ENCODE results near the gene XDH.
A peak's percentile ranks its signal among the peaks of the same experiment; 100 is the strongest.

GRCh38 chr2:31354837-31355236 is 59.7 kb downstream of the XDH start:
- TF ChIP-seq, protein P1, sequence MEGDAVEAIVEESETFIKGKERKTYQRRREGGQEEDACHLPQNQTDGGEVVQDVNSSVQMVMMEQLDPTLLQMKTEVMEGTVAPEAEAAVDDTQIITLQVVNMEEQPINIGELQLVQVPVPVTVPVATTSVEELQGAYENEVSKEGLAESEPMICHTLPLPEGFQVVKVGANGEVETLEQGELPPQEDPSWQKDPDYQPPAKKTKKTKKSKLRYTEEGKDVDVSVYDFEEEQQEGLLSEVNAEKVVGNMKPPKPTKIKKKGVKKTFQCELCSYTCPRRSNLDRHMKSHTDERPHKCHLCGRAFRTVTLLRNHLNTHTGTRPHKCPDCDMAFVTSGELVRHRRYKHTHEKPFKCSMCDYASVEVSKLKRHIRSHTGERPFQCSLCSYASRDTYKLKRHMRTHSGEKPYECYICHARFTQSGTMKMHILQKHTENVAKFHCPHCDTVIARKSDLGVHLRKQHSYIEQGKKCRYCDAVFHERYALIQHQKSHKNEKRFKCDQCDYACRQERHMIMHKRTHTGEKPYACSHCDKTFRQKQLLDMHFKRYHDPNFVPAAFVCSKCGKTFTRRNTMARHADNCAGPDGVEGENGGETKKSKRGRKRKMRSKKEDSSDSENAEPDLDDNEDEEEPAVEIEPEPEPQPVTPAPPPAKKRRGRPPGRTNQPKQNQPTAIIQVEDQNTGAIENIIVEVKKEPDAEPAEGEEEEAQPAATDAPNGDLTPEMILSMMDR (conservative IDR thresholded peaks at IDR 0.05) = peak; percentile 62
- no peak for TF ChIP-seq ZFX (IDR thresholded peaks at IDR 0.05)

Data from C4-2B (cell line).